Thyroid gland (tissue), 4 donors: Measurements from ENCODE around the gene WNK2. TPM values are rescaled to one million over a fixed set of nuclear protein-coding genes. Genes with fewer than 3 reads are reported as not detected.

Experiments used
- DNase-seq, 2 donors: peaks; one replicate each; pipeline ENCODE4 v3.0.0-alpha.2; 2019
- H3K27ac ChIP-seq, 3 donors: fragments of 200-600 bp; sonication (generic); 1 replicate in 2 of 3; 2 replicates in 1 of 3; pipeline ENCODE4 v1.5.1; 2016 to 2019; ENCODE audit warnings: mild to moderate bottlenecking in 1 of 3, moderate library complexity in 1 of 3
- H3K27me3 ChIP-seq: fragments of 200-600 bp; sonication (generic); one replicate; pipeline ENCODE4 v1.5.1; 2019
- H3K36me3 ChIP-seq, 2 donors: fragments of 200-600 bp; sonication (generic); one replicate each; pipeline ENCODE4 v1.5.1; 2016 to 2019
- H3K4me1 ChIP-seq, 2 donors: fragments of 200-600 bp; sonication (generic); one replicate each; pipeline ENCODE4 v1.5.1; 2017 to 2019
- H3K4me3 ChIP-seq, 3 donors: fragments of 200-600 bp; sonication (generic); replicated peaks in 1 of 3; 1 replicate in 2 of 3; 2 replicates in 1 of 3; pipeline ENCODE4 v1.5.1; 2016; ENCODE audit warnings: mild to moderate bottlenecking in 1 of 3
- H3K9me3 ChIP-seq: fragments of 200-600 bp; sonication (generic); one replicate; pipeline ENCODE4 v1.5.1; 2017
- POLR2A ChIP-seq, 2 donors: fragments of 450-650 bp; IDR thresholded peaks; one replicate each; pipeline ENCODE4 v1.6.1; 2017; ENCODE audit warnings: antibody characterized with exemption in 2 of 2, mild to moderate bottlenecking in 2 of 2, moderate library complexity in 1 of 2
- WGBS, 2 donors: methylation state at CpG; one replicate each; pipeline ENCODE4 v1.1.5; 2017; 5-methylcytosine and 5-hydroxymethylcytosine counted together
- intact Hi-C: fragments of 100-400 bp; cut with DNase I; formaldehyde crosslinking; loops from one replicate; pipeline ENCODE4 v1.15.1; 2023
- total RNA-seq, 4 donors: library from RNA; depleted of rRNA; stranded (reverse); fragments of >200 nt; gene quantifications; one replicate each; pipeline ENCODE4 v1.2.3, GENCODE V29; 2016
- TF ChIP-seq, protein P1 (sequence below), 6 experiments: fragments of 200-600 bp in 3 of 6; fragments of 450-650 bp in 3 of 6; sonication (generic) in 3 of 6; IDR thresholded peaks; one replicate each; pipeline ENCODE4 v1.5.1; 2016 to 2019; ENCODE audit warnings: antibody characterized with exemption in 6 of 6, mild to moderate bottlenecking in 2 of 6, inconsistent platforms in 1 of 6, moderate library complexity in 1 of 6

WNK2 gene
- total RNA-seq, 4 donors from 2014 or later = 0.94 to 8.5 (median 8.1) TPM

- Histone ChIP-seq H3K27ac (no peak overlapping the region), H3K4me1 (peaks cover 10% of the 10 kb centered on the region in 2 donors), H3K36me3 (no peaks in the 10 kb centered on the region), H3K27me3 (no peaks in the 10 kb centered on the region), H3K9me3 (no peaks in the 10 kb centered on the region), H3K4me3 (no peak overlapping the region)
- DNase-seq = no peak
- no peak for TF ChIP-seq POLR2A (IDR thresholded peaks at IDR 0.05)
- TF ChIP-seq, protein P1, sequence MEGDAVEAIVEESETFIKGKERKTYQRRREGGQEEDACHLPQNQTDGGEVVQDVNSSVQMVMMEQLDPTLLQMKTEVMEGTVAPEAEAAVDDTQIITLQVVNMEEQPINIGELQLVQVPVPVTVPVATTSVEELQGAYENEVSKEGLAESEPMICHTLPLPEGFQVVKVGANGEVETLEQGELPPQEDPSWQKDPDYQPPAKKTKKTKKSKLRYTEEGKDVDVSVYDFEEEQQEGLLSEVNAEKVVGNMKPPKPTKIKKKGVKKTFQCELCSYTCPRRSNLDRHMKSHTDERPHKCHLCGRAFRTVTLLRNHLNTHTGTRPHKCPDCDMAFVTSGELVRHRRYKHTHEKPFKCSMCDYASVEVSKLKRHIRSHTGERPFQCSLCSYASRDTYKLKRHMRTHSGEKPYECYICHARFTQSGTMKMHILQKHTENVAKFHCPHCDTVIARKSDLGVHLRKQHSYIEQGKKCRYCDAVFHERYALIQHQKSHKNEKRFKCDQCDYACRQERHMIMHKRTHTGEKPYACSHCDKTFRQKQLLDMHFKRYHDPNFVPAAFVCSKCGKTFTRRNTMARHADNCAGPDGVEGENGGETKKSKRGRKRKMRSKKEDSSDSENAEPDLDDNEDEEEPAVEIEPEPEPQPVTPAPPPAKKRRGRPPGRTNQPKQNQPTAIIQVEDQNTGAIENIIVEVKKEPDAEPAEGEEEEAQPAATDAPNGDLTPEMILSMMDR (IDR thresholded peaks at IDR 0.05) = no peak
- intact Hi-C loops = no loop called here
- WGBS, 2 donors = 89 to 95% methylated on average over 2 to 5 of the region's 5 CpGs
These were observed 2.1 kb upstream of the WNK2 start for GRCh38 chr9:93181672-93182435.

DNA sequence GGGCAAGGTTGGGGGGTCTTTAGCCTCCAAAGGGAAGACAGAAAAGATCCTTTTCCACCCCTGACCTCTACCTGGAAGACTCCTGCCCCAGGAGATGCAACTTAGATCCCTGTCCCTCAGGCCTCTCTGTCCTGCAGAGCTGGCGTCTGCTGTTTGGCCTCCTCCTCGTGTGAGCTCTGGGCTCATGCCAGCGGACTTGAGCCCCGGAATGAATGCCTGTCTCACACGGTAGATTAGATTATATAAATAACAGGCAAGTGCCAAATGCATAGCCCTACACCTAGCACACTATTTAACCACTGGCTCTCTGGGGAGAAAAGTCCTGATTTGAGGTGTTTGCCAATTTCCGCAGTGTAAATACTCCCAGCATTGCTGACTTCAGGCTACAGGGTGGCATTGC lies 1.4 kb upstream of the WNK2 start:
- TF ChIP-seq, protein P1 (IDR thresholded peaks at IDR 0.05) = no peak
- TF ChIP-seq POLR2A (IDR thresholded peaks at IDR 0.05) = no peak
- Histone ChIP-seq H3K27me3 (no peaks in the 10 kb centered on the region), H3K4me1 (peaks cover 10% of the 10 kb centered on the region in 2 donors), H3K27ac (no peak overlapping the region), H3K4me3 (no peak overlapping the region), H3K9me3 (no peaks in the 10 kb centered on the region), H3K36me3 (no peaks in the 10 kb centered on the region)
- intact Hi-C loops = no loop called here
- no peak for DNase-seq
- WGBS, 2 donors = 68 to 76% methylated on average over 6 of the region's 6 CpGs

DNA sequence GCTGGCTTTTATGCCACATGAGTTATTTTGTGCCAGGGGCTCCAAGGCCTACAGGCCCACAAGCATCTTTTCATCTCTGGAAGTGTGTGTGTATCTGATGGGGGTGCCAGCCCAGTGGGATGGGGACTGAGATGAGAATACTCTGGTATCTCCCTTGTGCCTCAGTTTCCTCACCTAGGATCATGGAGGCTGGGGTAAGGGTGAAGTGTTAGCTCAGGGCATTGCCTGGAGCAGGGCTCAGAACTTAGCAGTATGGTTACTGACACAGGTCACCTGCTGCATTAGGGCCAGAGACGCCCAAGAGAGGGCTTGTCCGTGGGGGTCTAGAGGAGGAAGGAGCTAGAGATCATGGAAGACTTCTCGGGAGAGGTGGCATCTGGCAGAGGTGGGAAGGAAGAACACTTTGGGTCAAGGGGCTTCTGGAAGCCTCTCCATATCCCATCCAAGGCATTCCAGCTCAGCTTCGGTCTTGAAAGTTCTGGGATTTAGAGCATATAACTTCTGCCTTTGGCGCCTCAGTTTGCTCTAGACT lies 742 bp upstream of the WNK2 start:
- Histone ChIP-seq H3K36me3 (no peaks in the 10 kb centered on the region), H3K27me3 (no peaks in the 10 kb centered on the region), H3K27ac (no peak overlapping the region), H3K9me3 (no peaks in the 10 kb centered on the region), H3K4me3 (no peak overlapping the region), H3K4me1 (peaks cover 10% of the 10 kb centered on the region in 2 donors)
- intact Hi-C loops = no loop called here
- WGBS, 2 donors = 80 to 87% methylated on average over 5 of the region's 5 CpGs
- TF ChIP-seq POLR2A (IDR thresholded peaks at IDR 0.05) = no peak
- TF ChIP-seq, protein P1 (IDR thresholded peaks at IDR 0.05) = no peak
- no peak for DNase-seq

- Histone ChIP-seq H3K4me1 (peaks cover 10% of the 10 kb centered on the region in 2 donors), H3K36me3 (no peaks in the 10 kb centered on the region), H3K4me3 (peak overlapping the region in 2 of 3 donors; percentile 19 to 46), H3K9me3 (no peaks in the 10 kb centered on the region), H3K27me3 (no peaks in the 10 kb centered on the region), H3K27ac (no peak overlapping the region)
- WGBS, 2 donors = 2 to 6% methylated on average over 16 to 17 of the region's 97 CpGs
- peak in 1 of 2 donors; percentile 18 for DNase-seq
- TF ChIP-seq POLR2A (IDR thresholded peaks at IDR 0.05) = no peak
- TF ChIP-seq, protein P1 (IDR thresholded peaks at IDR 0.05) = no peak
- intact Hi-C loops = no loop called here
These were observed 710 bp downstream of the WNK2 start for GRCh38 chr9:93184432-93185265.
